ENCODE results near the gene MEIS3.
A peak's percentile ranks its signal among the peaks of the same experiment; 100 is the strongest.
"Not testable (repeated sequence)": the region's sequence is repeated elsewhere in the genome, so short reads cannot be mapped to it uniquely, and the experiment has no call there.

Gene MEIS3

DNA sequence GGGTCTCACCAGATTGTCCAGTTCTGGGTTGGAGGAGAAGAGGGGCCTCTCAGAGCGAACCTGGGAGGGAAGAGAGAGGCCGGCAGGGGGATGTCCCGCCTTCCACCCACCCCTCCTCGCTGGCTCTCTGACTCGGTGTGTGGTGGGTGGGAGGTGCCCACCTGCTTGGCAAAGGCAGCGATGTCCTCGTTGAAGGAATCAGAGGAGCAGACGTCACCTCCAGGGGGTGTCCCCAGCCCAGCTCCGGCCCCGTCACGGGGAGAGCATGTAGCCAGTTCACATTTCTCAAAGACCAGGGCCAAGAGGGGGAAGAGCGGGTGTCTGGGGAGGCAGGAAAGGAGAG is 2.7 kb downstream of the MEIS3 start:
- DNase-seq (ENCODE audit: low read depth, low spot score): no peak

GRCh38 chr19:47415953-47416642 is 3.2 kb downstream of the MEIS3 start:
- no peak for DNase-seq (ENCODE audit: low read depth, low spot score)

DNA sequence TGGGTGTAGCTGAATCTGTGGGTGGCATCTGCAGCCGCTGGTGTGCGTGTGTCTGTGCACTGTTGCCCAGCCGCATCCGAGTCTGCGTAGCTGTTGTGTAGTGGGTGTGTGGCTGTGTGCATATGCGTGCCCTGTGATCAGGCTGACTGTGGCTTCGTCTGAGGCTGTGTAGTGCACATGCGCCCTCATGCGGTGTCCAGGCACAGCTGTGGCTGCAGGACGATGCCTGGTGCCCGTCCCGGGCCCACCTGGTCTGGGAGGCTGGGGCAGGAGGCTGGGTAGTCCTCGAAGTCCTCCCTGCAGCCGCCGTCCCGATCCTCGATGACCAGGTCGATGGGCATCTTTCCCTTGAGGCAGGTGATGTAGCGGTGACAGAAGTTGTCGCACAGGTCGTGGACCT is 4.9 kb downstream of the MEIS3 start:
- DNase-seq (ENCODE audit: low read depth, low spot score): no peak

- no peak for DNase-seq (ENCODE audit: low read depth, low spot score)
Measured at GRCh38 chr19:47413941-47414340, 5.4 kb downstream of the MEIS3 start.

GRCh38 chr19:47411696-47412095 is 7.6 kb downstream of the MEIS3 start:
- not testable (repeated sequence) for DNase-seq (ENCODE audit: low read depth, low spot score)

GRCh38 chr19:47411101-47411500 is 8.2 kb downstream of the MEIS3 start:
- no peak for DNase-seq (ENCODE audit: low read depth, low spot score)

GRCh38 chr19:47408156-47408938 is 11.0 kb downstream of the MEIS3 start:
- no peak for DNase-seq (ENCODE audit: low read depth, low spot score)

DNA sequence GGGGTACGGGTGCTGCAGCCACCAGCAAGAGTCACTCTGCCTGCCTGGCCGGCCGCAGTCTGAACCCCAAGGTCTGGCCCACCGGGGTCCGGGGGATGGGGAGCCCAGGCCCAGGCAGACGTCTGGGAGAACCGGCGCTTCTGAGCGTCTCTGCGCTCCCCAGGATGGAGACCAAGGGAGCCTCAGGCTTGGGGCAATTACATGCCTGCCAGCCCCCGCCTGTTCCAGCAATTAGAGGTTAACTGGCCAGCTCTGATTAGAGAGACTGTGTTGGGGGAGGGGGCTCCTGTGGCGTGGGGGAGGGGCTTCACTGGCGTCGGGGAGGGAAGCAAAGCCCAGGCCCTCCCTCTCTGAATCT is 11.9 kb downstream of the MEIS3 start:
- DNase-seq (ENCODE audit: low read depth, low spot score): no peak

- DNase-seq (ENCODE audit: low read depth, low spot score): no peak
Measured at GRCh38 chr19:47406711-47407416, 12.5 kb downstream of the MEIS3 start.

- no peak for DNase-seq (ENCODE audit: low read depth, low spot score)
Measured at GRCh38 chr19:47405854-47406417, 13.4 kb downstream of the MEIS3 start.

DNA sequence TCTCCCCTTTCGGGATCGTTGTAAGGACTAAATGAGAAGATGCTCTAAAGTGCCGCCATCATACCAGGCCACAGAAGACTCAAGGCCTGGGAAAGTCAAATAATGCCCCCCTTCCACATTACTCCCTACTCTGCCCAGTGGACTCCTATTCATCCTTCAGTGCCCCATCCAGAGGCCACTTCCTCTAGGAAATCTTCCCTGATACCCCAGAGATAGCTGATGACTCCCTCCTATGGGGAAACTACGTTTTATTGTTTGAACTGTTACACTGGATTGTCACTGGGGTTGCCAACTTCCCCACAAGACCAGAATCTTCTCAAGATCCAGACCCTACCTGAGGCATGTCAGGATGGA is 14.2 kb downstream of the MEIS3 start:
- no peak for DNase-seq (ENCODE audit: low read depth, low spot score)

DNA sequence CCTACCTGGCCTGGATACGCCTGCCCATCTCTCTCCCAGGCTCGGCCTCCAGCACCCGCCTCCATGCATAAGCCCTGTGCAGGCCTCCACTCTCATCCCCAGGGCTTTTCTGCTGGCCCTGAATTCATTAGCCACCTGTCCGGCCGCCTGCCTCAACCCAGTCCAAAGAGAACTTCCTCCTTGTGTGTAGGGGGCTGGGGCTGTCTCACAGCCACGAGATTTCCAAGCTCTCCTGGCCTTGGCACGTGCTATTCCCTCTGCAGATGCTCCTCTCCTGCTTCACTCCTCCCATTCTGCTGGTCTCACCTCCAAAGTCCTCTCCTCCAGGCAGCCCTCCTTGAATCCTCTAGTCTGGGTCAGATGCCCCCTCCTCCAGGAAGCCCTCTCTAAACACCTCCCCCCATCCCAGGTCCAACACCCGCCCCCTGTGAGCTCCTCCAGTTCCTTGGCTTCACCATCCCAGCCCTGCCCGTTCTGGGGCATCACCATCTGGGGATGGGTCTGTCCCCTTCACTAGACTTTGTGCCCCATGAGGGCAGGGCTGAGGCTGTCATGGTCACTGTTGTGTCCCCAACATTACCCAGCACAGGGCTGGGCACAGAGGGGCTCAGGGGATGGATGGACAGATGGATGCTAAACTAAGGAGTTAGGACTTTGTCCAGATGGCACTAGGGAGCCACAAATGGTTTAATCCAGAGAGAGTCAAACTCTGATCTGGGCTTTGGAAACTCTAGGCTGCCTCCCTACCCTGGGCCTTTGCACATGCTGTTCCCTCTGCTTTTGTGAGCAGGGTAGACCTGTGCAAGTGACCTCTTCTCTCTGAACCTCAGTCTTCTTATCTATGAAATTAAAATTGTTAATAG is 14.8 kb downstream of the MEIS3 start:
- DNase-seq (ENCODE audit: low read depth, low spot score): no peak

GRCh38 chr19:47402504-47402903 is 16.8 kb downstream of the MEIS3 start:
- DNase-seq (ENCODE audit: low read depth, low spot score): no peak

DNA sequence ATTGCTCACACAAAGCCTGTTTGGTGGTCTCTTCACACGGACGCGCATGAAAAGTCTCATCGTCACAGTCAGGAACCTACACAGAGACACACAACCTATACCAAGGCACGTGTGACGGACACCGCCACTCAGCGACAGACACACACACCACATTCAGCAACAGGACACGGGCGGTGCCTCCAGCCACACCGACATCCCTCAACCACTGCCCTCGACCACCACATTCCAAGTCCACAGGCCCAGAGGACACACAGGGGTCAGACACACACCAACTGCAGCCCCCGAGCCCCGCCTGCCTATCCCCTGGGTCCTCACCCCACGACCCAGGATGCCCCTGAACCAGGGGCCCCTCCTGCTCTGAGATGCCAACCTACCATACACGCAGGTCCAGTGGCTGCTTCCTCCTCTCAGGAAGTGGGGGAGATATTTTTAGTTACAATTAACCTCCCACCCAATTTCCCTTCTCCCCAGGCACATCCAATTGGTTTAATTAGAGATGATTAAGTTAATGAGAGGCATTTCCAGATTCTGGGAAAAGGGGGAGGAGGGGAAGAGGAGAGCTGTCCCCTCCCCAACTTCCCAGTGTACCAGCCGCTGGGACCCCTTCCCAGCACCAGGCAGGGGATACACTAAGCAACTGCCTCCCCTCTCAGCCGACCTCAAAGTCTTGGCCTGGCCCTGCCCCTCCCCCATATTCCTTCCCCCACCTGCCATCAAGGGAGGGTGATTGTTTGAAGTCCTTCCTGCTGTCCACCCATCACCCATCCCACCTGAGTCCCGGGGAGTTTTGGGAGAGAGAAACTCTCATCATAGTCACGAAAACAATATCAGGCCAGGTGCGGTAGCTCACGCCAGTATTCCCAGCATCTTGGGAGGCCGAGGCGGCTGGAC is 20.4 kb downstream of the MEIS3 start:
- DNase-seq (ENCODE audit: low read depth, low spot score): no peak

GRCh38 chr19:47391510-47392223 is 27.7 kb downstream of the MEIS3 start:
- DNase-seq (ENCODE audit: low read depth, low spot score): peak; percentile 97

- no peak for DNase-seq (ENCODE audit: low read depth, low spot score)
Measured at GRCh38 chr19:47390533-47391488, 28.5 kb downstream of the MEIS3 start.

DNA sequence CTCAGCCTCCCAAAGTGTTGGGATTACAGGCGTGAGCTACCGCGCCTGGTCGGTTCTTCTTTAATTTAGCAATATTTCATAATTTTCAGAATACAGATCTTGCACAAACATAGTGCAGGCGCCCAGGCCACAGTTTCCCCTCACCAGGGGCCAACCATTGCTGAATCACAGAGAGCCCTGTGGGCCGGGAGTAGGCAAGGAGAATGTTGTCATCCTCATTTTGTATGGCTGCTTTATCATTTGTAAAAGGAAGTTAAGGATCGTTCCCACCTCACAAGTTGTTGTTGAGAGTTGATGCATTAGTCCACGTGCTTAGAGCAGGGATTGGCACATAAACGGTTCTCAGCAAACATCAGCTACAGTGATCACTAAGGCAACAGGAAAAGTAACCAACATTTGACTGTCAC is 30.2 kb downstream of the MEIS3 start:
- no peak for DNase-seq (ENCODE audit: low read depth, low spot score)

- not testable (repeated sequence) for DNase-seq (ENCODE audit: low read depth, low spot score)
Measured at GRCh38 chr19:47388721-47389120, 30.6 kb downstream of the MEIS3 start.

DNA sequence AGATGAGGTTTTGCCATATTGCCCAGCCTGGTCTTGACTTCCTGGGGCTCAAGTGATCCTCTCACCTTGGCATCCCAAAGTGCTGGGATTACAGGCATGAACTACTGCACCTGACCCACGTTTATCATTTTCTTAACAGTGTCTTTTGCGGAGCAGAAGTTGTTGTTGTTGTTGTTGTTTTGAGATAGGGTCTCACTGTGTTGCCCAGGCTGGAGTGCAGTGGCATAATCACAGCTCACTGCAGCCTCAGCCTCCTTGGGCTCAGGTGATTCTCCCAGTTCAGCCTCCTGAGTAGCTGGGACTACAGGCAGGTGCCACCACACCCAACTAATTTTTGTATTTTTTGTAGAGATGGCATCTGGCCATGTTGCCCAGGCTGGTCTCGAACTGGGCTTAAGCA is 31.7 kb downstream of the MEIS3 start:
- DNase-seq (ENCODE audit: low read depth, low spot score): not testable (repeated sequence)

Measured in iPS DF 19.7 (cell line).